PFSK-1 (cell line): ENCODE measurements around the gene MYH10.

ENCODE experiments used
- FOXP2 ChIP-seq: optimal IDR thresholded peaks from 2 replicates; pipeline ENCODE3; 2011; ENCODE audit warnings: borderline replicate concordance, control low read depth, inconsistent platforms; ENCODE audit not compliant: insufficient read depth; ENCODE audit errors: extremely low read length, extremely low read depth
- POLR2AphosphoS5 ChIP-seq: IDR thresholded peaks from 2 replicates; pipeline ENCODE4 v1.6.1; 2012; ENCODE audit warnings: low read depth, mild to moderate bottlenecking, control low read depth, low read length, moderate library complexity
- SIN3A ChIP-seq: IDR thresholded peaks from 2 replicates; pipeline ENCODE4 v1.6.1; 2012; ENCODE audit warnings: mild to moderate bottlenecking, low read length, moderate library complexity, borderline replicate concordance; ENCODE audit not compliant: insufficient read depth
- TAF1 ChIP-seq: IDR thresholded peaks from 2 replicates; pipeline ENCODE4 v1.6.1; 2012; ENCODE audit warnings: low read length, control low read depth, borderline replicate concordance; ENCODE audit not compliant: insufficient read depth
- TF ChIP-seq, protein P1 (sequence below), 2 experiments: IDR thresholded peaks; 2 replicates each; pipeline versions ENCODE4 v1.6.1 to v1.8.0; 2011 to 2012; ENCODE audit warnings: low read depth in 2 of 2, low read length in 2 of 2, control low read depth in 1 of 2, inconsistent platforms in 1 of 2, mild to moderate bottlenecking in 1 of 2, moderate library complexity in 1 of 2; ENCODE audit not compliant: insufficient read depth in 1 of 2

MYH10 gene

DNA sequence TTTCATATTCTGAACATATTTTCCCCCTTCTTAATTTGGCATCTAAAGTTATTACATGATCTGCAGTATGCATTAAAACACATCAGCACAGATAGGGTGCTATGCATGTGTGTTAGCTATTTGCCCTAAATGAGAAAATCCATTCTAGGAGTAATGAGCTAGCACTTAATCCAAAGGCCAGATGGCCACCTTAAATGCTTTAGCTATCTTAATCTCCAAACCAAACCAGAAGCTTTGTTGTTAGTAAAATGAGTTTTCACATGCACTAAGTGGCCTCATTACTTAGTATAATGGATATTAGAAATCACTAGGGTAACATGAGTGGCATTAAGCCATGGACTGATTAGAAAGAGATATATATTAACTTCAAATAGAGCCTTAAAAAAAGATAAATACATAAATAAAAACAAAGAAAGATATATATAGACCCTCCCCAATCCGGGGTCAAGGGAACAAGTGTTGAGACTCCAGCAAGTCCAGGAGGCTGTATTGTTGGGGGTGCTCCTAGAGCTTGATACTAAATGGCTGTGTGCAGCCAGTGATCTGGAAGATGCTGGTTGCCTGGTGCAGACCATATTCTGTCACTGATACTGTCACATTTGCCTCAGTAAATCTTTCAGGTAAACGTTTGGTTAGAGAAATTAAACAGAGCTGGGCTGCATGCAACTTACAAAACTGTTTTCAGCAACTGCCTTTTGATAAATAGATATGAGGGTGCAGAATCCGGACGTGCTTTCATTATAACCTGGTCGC, 67.3 kb downstream of the MYH10 start:
- TF ChIP-seq POLR2AphosphoS5 (no peak), TAF1 (no peak), SIN3A (no peak), FOXP2 (no peak)
- TF ChIP-seq, protein P1, sequence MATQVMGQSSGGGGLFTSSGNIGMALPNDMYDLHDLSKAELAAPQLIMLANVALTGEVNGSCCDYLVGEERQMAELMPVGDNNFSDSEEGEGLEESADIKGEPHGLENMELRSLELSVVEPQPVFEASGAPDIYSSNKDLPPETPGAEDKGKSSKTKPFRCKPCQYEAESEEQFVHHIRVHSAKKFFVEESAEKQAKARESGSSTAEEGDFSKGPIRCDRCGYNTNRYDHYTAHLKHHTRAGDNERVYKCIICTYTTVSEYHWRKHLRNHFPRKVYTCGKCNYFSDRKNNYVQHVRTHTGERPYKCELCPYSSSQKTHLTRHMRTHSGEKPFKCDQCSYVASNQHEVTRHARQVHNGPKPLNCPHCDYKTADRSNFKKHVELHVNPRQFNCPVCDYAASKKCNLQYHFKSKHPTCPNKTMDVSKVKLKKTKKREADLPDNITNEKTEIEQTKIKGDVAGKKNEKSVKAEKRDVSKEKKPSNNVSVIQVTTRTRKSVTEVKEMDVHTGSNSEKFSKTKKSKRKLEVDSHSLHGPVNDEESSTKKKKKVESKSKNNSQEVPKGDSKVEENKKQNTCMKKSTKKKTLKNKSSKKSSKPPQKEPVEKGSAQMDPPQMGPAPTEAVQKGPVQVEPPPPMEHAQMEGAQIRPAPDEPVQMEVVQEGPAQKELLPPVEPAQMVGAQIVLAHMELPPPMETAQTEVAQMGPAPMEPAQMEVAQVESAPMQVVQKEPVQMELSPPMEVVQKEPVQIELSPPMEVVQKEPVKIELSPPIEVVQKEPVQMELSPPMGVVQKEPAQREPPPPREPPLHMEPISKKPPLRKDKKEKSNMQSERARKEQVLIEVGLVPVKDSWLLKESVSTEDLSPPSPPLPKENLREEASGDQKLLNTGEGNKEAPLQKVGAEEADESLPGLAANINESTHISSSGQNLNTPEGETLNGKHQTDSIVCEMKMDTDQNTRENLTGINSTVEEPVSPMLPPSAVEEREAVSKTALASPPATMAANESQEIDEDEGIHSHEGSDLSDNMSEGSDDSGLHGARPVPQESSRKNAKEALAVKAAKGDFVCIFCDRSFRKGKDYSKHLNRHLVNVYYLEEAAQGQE (IDR thresholded peaks at IDR 0.05; ENCODE audit: insufficient read depth in 1 of 2, low read depth in 2 of 2, low read length in 2 of 2), result no peak

DNA sequence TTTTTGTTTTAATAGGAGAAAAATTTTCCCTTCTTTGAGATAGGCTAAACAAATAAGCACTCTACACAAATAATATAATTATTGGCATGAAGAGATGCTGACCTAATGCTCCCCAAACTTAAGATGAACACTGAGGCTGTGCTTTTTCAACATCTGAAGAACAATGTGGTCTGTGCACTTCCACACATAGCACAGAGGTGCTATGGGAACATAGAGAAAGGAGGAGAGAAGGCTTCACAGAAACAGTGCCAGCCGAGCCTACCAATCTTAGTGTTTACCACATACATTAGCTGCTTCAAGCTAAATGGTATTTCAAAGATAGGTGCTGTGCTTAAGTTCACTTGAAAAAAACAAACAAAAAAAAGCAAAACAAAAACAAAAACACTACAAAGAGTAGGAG, 72.4 kb downstream of the MYH10 start:
- TF ChIP-seq SIN3A (no peak), FOXP2 (no peak), POLR2AphosphoS5 (no peak), TAF1 (no peak)
- TF ChIP-seq, protein P1 (IDR thresholded peaks at IDR 0.05; ENCODE audit: insufficient read depth in 1 of 2, low read depth in 2 of 2, low read length in 2 of 2), result no peak

DNA sequence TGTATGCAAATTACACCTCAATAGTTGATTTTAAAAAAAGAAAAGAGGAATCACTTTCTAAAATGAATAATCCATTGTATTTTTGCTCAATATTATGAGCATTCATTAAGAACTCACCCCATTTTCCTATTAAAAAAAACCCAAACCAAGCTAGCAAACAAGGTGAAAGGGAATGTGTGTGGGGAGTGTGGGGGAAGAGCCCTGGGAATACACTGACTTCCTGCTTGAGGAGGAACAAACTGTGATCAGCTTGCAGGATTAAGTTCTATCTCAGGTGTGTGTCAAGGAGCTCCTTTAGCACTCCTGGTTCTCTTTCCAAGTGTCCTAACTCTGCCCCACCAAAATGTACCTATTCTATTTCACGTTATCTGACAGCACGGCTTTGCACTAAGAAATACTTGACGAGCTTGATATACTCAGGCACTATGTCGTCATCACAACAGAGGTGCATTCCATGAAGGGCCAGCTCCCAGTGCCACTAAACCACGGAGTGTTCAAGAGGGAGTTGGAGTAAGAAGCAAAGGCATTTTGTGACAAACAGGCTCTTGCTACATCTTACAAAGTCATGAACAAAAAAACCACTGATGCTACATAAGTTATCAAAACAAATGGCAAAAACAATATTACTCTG, 73.2 kb downstream of the MYH10 start:
- TF ChIP-seq TAF1, result no peak
- TF ChIP-seq, protein P1 (IDR thresholded peaks at IDR 0.05; ENCODE audit: insufficient read depth in 1 of 2, low read depth in 2 of 2, low read length in 2 of 2), result no peak
- no peak for TF ChIP-seq POLR2AphosphoS5
- TF ChIP-seq FOXP2, result no peak
- TF ChIP-seq SIN3A, result no peak

DNA sequence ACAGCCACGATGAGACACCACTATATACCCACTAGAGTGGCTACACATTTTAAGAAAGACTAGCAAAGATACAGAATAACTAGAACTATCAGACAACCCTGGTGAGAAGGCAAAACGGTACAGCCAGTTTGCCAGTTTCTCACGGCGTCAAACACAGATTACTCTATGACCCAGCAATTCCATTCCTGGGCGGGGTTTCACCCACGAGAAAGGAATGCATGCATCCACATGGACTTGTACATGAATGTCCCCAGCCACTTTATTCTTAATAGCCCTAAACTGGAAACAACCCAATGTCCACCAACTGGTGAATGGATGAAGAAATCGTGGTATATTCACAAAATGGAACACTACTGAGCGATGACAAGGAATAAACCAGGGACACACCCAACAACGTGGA, 74.5 kb downstream of the MYH10 start:
- TF ChIP-seq SIN3A, result no peak
- TF ChIP-seq, protein P1 (IDR thresholded peaks at IDR 0.05; ENCODE audit: insufficient read depth in 1 of 2, low read depth in 2 of 2, low read length in 2 of 2), result no peak
- TF ChIP-seq TAF1, result no peak
